HEK293 (cell line): Measurements from ENCODE around the gene TXNDC15.

Experiments used
- CTCF ChIA-PET: fragments of 350-600 bp; formaldehyde crosslinking; extraction: SDS; loops from one replicate; lab custom pipeline; 2021; ENCODE audit warnings: antibody characterized with exemption; lab: Yijun Ruan, JAX
- POLR2A ChIA-PET: fragments of 300-600 bp; formaldehyde crosslinking; extraction: SDS; loops from one replicate; lab custom pipeline; 2020; ENCODE audit warnings: antibody characterized with exemption, inconsistent platforms; lab: Yijun Ruan, JAX
- H3K27ac ChIP-seq: fragments of 200-500 bp; sonication (Bioruptor generic); 2 replicates; pipeline ENCODE4 v1.5.1; 2014; ENCODE audit warnings: low read depth, low read length, control low read depth, inconsistent platforms; ENCODE audit errors: extremely low read depth
- H3K36me3 ChIP-seq, 2 experiments: fragments of 200-500 bp in 1 of 2; sonication (Bioruptor generic) in 1 of 2; 1 replicate in 1 of 2; 2 replicates in 1 of 2; pipeline ENCODE4 v1.5.1; 2014 to 2017; ENCODE audit warnings: inconsistent platforms in 2 of 2, low read length in 2 of 2; ENCODE audit not compliant: control insufficient read depth in 2 of 2, insufficient read depth in 1 of 2
- H3K4me1 ChIP-seq: fragments of 200-500 bp; sonication (Bioruptor generic); 2 replicates; pipeline ENCODE4 v1.5.1; 2014; ENCODE audit warnings: mild to moderate bottlenecking, low read length, inconsistent platforms; ENCODE audit not compliant: control insufficient read depth, insufficient read depth
- H3K4me3 ChIP-seq: 2 replicates; pipeline ENCODE4 v1.5.1; 2011; ENCODE audit warnings: low read depth, mild to moderate bottlenecking, control low read depth, low read length, moderate library complexity
- H3K9me3 ChIP-seq: fragments of 200-500 bp; sonication (Bioruptor generic); 2 replicates; pipeline ENCODE4 v1.5.1; 2014; ENCODE audit warnings: low read depth, low read length, inconsistent platforms; ENCODE audit not compliant: control insufficient read depth, insufficient read depth
- AEBP2 ChIP-seq: fragments of 450-650 bp; formaldehyde crosslinking; IDR thresholded peaks from 2 replicates; pipeline ENCODE4 v1.5.1; 2016; ENCODE audit warnings: missing biosample characterization, missing genetic modification characterization, borderline replicate concordance
- KLF9 ChIP-seq: fragments of 450-650 bp; formaldehyde crosslinking; IDR thresholded peaks from 2 replicates; pipeline ENCODE4 v1.5.1; 2016; ENCODE audit warnings: missing biosample characterization, missing genetic modification characterization, low read depth
- ZBTB17 ChIP-seq: fragments of 450-650 bp; formaldehyde crosslinking; IDR thresholded peaks from 2 replicates; pipeline ENCODE4 v1.5.1; 2016; ENCODE audit warnings: missing biosample characterization, missing genetic modification characterization
- ZNF223 ChIP-seq: fragments of 450-650 bp; formaldehyde crosslinking; IDR thresholded peaks from 2 replicates; pipeline ENCODE4 v1.5.1; 2016; ENCODE audit warnings: missing biosample characterization, missing genetic modification characterization
- ZNF302 ChIP-seq: fragments of 450-650 bp; formaldehyde crosslinking; IDR thresholded peaks from 2 replicates; pipeline ENCODE4 v1.5.1; 2016; ENCODE audit warnings: missing biosample characterization, missing genetic modification characterization, low read depth
- ZNF350 ChIP-seq: fragments of 450-650 bp; formaldehyde crosslinking; IDR thresholded peaks from 2 replicates; pipeline ENCODE4 v1.5.0; 2017; ENCODE audit warnings: missing biosample characterization, mild to moderate bottlenecking, missing genetic modification characterization
- ZNF391 ChIP-seq: fragments of 450-650 bp; formaldehyde crosslinking; IDR thresholded peaks from 2 replicates; pipeline ENCODE4 v1.5.1; 2016; ENCODE audit warnings: low read depth, missing biosample characterization, missing genetic modification characterization, borderline replicate concordance
- ZNF398 ChIP-seq: fragments of 450-650 bp; formaldehyde crosslinking; IDR thresholded peaks from 2 replicates; pipeline ENCODE4 v1.5.1; 2017; ENCODE audit warnings: missing biosample characterization, missing genetic modification characterization
- ZNF48 ChIP-seq: fragments of 450-650 bp; formaldehyde crosslinking; IDR thresholded peaks from 2 replicates; pipeline ENCODE4 v1.5.1; 2016; ENCODE audit warnings: missing biosample characterization, missing genetic modification characterization
- ZNF571 ChIP-seq: fragments of 450-650 bp; formaldehyde crosslinking; IDR thresholded peaks from 2 replicates; pipeline ENCODE4 v1.5.0; 2017; ENCODE audit warnings: missing biosample characterization, missing genetic modification characterization
- ZNF692 ChIP-seq: fragments of 450-650 bp; formaldehyde crosslinking; IDR thresholded peaks from 2 replicates; pipeline ENCODE4 v1.5.1; 2016; ENCODE audit warnings: missing biosample characterization, missing genetic modification characterization
- ZSCAN30 ChIP-seq: fragments of 450-650 bp; IDR thresholded peaks from 2 replicates; pipeline ENCODE4 v1.5.1; 2018; ENCODE audit warnings: missing biosample characterization, mild to moderate bottlenecking, missing genetic modification characterization, moderate library complexity
- ZSCAN4 ChIP-seq: fragments of 450-650 bp; formaldehyde crosslinking; IDR thresholded peaks from 2 replicates; pipeline ENCODE4 v1.5.1; 2017; ENCODE audit warnings: missing biosample characterization, missing genetic modification characterization
- ZXDB ChIP-seq: fragments of 450-650 bp; formaldehyde crosslinking; IDR thresholded peaks from 2 replicates; pipeline ENCODE4 v1.5.1; 2016; ENCODE audit warnings: missing biosample characterization, missing genetic modification characterization
- TF ChIP-seq, protein P1 (sequence below): fragments of 450-650 bp; formaldehyde crosslinking; IDR thresholded peaks from 2 replicates; pipeline ENCODE4 v1.5.1; 2016; ENCODE audit warnings: missing biosample characterization, missing genetic modification characterization

The TXNDC15 gene

GRCh38 chr5:134944630-134945029 lies 70.5 kb downstream of the TXNDC15 start:
- Histone ChIP-seq H3K36me3 (no peaks in the 10 kb centered on the region), H3K4me1 (peaks cover 3% of the 10 kb centered on the region; the same call in 1 of the 2 replicates), H3K4me3 (no peak overlapping the region), H3K27ac (no peak overlapping the region), H3K9me3 (no peaks in the 10 kb centered on the region)
- ChIA-PET CTCF (interaction anchor here (0.6 kb wide), 1 partner anchor 104 kb away, joined by 3 read pairs; no protein-coding TSS in a partner anchor), POLR2A (no interaction called here)
- TF ChIP-seq ZBTB17 (tag by site-specific recombination), result no peak
- TF ChIP-seq ZSCAN4 (tag by site-specific recombination), result no peak
- no peak for TF ChIP-seq ZNF48 (tag by site-specific recombination)
- TF ChIP-seq ZNF223, result no peak
- no peak for TF ChIP-seq ZSCAN30 (tag by site-specific recombination)

DNA sequence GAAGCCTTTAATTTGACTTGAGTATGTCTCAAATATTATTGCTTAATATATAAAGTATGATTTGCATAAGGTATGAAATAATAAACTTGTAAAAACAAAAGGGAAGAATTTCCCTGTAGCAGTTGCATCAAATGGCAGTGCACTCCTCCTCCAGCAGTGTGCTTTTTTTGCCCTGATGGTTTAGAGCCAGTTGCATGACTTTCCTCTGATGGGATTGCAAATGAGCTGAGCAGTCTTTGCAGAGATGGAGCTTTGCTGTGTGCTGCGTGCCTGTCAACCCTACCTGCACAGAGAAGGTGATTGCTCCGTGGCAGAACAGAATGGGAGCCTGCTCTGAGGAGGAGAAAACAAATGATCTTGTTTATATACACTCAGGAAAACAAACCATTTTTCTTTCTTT lies 70.9 kb downstream of the TXNDC15 start:
- no peak overlapping the region for H3K4me3 ChIP-seq
- no peaks in the 10 kb centered on the region for H3K9me3 ChIP-seq
- H3K27ac ChIP-seq, result no peak overlapping the region
- ChIA-PET POLR2A (no interaction called here), CTCF (interaction anchor here (0.6 to 0.7 kb wide), 2 partner anchors 104 to 243 kb away, joined by 3 to 4 read pairs; no protein-coding TSS in a partner anchor)
- H3K4me1 ChIP-seq, result peaks cover 3% of the 10 kb centered on the region; the same call in 1 of the 2 replicates
- no peaks in the 10 kb centered on the region for H3K36me3 ChIP-seq
- no peak for TF ChIP-seq ZNF302 (tag by site-specific recombination)
- no peak for TF ChIP-seq KLF9 (tag by site-specific recombination)
- TF ChIP-seq AEBP2 (tag by site-specific recombination), result no peak
- TF ChIP-seq ZNF692 (tag by site-specific recombination), result no peak

DNA sequence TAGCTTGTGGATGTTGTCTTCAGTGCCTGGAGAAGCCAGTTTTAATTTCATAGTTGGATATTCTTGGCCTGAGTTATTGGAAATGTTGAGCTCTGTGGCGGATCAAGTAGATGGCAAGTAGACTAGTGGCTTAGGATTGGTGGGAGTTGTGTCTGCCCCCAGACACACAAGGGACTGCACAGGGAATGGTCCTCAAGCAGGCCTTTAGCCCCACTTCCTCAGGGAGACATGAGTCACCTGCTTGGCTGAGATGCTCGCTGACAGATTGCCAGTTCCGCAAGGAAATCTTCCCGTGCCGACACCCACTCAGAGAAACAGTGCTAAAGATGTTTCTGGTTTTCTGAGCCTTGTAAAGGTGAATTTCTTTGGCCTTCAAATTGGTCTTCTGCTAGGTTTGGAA lies 74.7 kb downstream of the TXNDC15 start:
- H3K9me3 ChIP-seq, result no peaks in the 10 kb centered on the region
- no peak for TF ChIP-seq ZNF571
- no peak for TF ChIP-seq ZSCAN4 (tag by site-specific recombination)
- TF ChIP-seq ZNF350, result no peak
- no peak for TF ChIP-seq ZNF391 (tag by site-specific recombination)
- TF ChIP-seq, protein P1, sequence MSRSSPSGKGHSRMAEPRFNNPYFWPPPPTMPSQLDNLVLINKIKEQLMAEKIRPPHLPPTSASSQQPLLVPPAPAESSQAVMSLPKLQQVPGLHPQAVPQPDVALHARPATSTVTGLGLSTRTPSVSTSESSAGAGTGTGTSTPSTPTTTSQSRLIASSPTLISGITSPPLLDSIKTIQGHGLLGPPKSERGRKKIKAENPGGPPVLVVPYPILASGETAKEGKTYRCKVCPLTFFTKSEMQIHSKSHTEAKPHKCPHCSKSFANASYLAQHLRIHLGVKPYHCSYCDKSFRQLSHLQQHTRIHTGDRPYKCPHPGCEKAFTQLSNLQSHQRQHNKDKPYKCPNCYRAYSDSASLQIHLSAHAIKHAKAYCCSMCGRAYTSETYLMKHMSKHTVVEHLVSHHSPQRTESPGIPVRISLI (tag by site-specific recombination), result no peak
- TF ChIP-seq ZXDB (tag by site-specific recombination), result no peak
- TF ChIP-seq ZNF398, result no peak
- TF ChIP-seq, all 188 proteins: peak for 0
- Histone ChIP-seq H3K4me1 (peaks cover 3% of the 10 kb centered on the region; the same call in 1 of the 2 replicates), H3K36me3 (no peaks in the 10 kb centered on the region), H3K27ac (no peak overlapping the region), H3K4me3 (no peak overlapping the region)
- ChIA-PET POLR2A (no interaction called here), CTCF (no interaction called here)
